PC-9 (cell line): Measurements from ENCODE around the gene TIGD6.

Source experiments
- CTCF ChIP-seq: fragments of 200-600 bp; sonication (generic); conservative IDR thresholded peaks from 2 replicates; pipeline ENCODE4 v1.6.1; 2017; ENCODE audit warnings: mixed run types, antibody characterized with exemption, mild to moderate bottlenecking, moderate library complexity
- EZH2 ChIP-seq: fragments of 200-600 bp; sonication (generic); IDR thresholded peaks from 2 replicates; pipeline ENCODE4 v1.8.0; 2017; ENCODE audit warnings: antibody characterized with exemption, low read depth

- TF ChIP-seq CTCF (no peak), EZH2 (no peak)
Measured at GRCh38 chr5:149979896-149980295, 20.6 kb downstream of the TIGD6 start.
